Ascending aorta (tissue), 2 donors: ENCODE data around the gene RTN4. TPM values are rescaled to one million over a fixed set of nuclear protein-coding genes. Genes with fewer than 3 reads are reported as not detected.
A peak's percentile ranks its signal among the peaks of the same experiment; 100 is the strongest.
"Not testable (repeated sequence)": the region's sequence is repeated elsewhere in the genome, so short reads cannot be mapped to it uniquely, and the experiment has no call there.

Experiments
- DNase-seq, 2 donors: peaks; one replicate each; pipeline ENCODE4 v3.0.0-alpha.2; 2019; ENCODE audit warnings: low spot score in 2 of 2
- H3K27ac ChIP-seq, 2 donors: fragments of 200-600 bp; sonication (generic); one replicate each; pipeline ENCODE4 v1.5.1; 2016 to 2017; ENCODE audit warnings: mild to moderate bottlenecking in 1 of 2
- H3K27me3 ChIP-seq: fragments of 200-600 bp; sonication (generic); one replicate; pipeline ENCODE4 v1.5.1; 2017
- H3K36me3 ChIP-seq, 2 donors: fragments of 200-600 bp; sonication (generic); one replicate each; pipeline ENCODE4 v1.5.1; 2016
- H3K4me1 ChIP-seq, 2 donors: fragments of 200-600 bp; sonication (generic); one replicate each; pipeline ENCODE4 v1.5.1; 2016 to 2017; ENCODE audit warnings: mild to moderate bottlenecking in 1 of 2
- H3K4me3 ChIP-seq, 2 donors: fragments of 200-600 bp; sonication (generic); one replicate each; pipeline ENCODE4 v1.5.1; 2016 to 2017; ENCODE audit warnings: mild to moderate bottlenecking in 1 of 2
- H3K9me3 ChIP-seq, 2 donors: fragments of 200-600 bp; sonication (generic); one replicate each; pipeline ENCODE4 v1.5.1; 2016
- intact Hi-C: fragments of 100-400 bp; cut with DNase I; formaldehyde crosslinking; loops from one replicate; pipeline ENCODE4 v1.15.1; 2023
- total RNA-seq: library from RNA; depleted of rRNA; stranded (reverse); fragments of >200 nt; gene quantifications from one replicate; pipeline ENCODE4 v1.1.0, GENCODE V29; 2016
- TF ChIP-seq, protein P1 (sequence below), 3 experiments: fragments of 200-600 bp in 2 of 3; fragments of 450-650 bp in 1 of 3; sonication (generic) in 2 of 3; IDR thresholded peaks; one replicate each; pipeline ENCODE4 v1.5.1; 2016 to 2019; ENCODE audit warnings: antibody characterized with exemption in 3 of 3, mild to moderate bottlenecking in 1 of 3, moderate library complexity in 1 of 3

RTN4 gene
- total RNA-seq, 1 donor from 2014 or later: 296 TPM

DNA sequence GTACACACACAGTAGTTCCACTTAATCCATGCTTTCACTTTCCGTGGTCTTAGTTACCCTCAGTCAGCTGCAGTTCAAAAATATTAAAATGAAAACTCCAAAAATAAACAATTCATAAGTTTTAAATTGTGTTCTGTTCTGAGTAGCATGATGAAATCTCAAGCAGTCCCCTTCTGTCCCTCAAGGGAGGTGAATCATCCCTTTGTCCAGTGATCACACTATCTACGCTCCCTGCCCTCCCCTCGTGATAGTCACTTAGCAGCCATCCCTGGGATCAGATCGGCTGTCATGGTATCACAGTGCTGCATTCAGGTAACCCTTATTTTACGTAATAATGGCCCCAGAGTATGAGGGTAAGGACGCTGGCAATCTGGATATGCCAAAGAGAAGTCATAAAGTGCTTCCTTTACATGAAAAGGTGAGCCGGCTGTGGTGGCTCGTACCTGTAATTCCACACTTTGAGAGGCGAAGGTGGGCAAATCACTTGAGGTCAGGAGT, 5.8 kb upstream of the RTN4 start:
- DNase-seq: no peak
- Histone ChIP-seq H3K36me3 (no peaks in the 10 kb centered on the region), H3K27me3 (no peaks in the 10 kb centered on the region), H3K4me1 (peaks cover 0 to 3% of the 10 kb centered on the region in 2 donors), H3K9me3 (no peaks in the 10 kb centered on the region), H3K27ac (no peak overlapping the region), H3K4me3 (no peak overlapping the region)
- TF ChIP-seq, protein P1, sequence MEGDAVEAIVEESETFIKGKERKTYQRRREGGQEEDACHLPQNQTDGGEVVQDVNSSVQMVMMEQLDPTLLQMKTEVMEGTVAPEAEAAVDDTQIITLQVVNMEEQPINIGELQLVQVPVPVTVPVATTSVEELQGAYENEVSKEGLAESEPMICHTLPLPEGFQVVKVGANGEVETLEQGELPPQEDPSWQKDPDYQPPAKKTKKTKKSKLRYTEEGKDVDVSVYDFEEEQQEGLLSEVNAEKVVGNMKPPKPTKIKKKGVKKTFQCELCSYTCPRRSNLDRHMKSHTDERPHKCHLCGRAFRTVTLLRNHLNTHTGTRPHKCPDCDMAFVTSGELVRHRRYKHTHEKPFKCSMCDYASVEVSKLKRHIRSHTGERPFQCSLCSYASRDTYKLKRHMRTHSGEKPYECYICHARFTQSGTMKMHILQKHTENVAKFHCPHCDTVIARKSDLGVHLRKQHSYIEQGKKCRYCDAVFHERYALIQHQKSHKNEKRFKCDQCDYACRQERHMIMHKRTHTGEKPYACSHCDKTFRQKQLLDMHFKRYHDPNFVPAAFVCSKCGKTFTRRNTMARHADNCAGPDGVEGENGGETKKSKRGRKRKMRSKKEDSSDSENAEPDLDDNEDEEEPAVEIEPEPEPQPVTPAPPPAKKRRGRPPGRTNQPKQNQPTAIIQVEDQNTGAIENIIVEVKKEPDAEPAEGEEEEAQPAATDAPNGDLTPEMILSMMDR (IDR thresholded peaks at IDR 0.05): no peak
- intact Hi-C loops: loop anchor here (10.0 kb wide), 1 partner anchor 331 kb away; the partner anchor contains the start of gene EML6

DNA sequence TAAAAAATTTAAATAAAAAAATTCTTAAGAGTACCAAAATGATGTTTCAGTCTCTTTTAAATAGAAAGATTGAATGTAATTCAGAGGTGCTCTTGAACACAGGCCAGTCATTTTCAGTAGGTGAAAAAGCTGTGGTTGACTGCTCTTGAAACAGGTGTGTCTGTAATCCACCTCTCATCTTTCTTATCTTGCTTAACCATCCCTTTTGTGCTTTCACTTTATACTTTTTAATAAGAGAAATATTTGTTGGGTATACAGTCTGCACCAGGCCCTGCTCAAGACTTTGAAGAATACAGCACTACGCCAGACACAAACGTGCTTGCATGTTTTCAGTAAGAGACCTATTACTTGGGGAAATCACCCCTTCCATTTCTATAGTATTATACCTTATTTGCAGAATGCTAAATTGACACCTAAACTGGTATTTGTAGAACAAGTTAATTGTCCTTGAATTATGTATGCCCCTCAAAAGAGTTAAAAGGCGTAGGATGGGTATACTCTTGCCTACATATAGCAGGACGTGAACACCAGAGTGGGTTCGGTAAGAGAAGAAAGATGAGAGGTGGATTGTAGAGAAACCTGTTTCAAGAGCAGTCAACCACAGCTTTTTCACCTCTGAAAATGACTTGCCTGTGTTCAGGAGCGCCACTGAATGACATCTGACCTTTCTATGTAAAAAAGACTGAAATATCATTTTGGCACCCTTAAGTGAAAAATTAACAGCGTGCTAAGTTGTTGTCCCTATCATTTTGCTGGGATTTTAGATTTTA, 4.0 kb upstream of the RTN4 start:
- Histone ChIP-seq H3K4me3 (no peak overlapping the region), H3K9me3 (no peaks in the 10 kb centered on the region), H3K4me1 (peaks cover 0 to 3% of the 10 kb centered on the region in 2 donors), H3K27me3 (no peaks in the 10 kb centered on the region), H3K36me3 (no peaks in the 10 kb centered on the region), H3K27ac (no peak overlapping the region)
- intact Hi-C loops: loop anchor here (10.0 kb wide), 1 partner anchor 329 kb away; the partner anchor contains the start of gene EML6
- no peak for DNase-seq
- TF ChIP-seq, protein P1 (IDR thresholded peaks at IDR 0.05): no peak

DNA sequence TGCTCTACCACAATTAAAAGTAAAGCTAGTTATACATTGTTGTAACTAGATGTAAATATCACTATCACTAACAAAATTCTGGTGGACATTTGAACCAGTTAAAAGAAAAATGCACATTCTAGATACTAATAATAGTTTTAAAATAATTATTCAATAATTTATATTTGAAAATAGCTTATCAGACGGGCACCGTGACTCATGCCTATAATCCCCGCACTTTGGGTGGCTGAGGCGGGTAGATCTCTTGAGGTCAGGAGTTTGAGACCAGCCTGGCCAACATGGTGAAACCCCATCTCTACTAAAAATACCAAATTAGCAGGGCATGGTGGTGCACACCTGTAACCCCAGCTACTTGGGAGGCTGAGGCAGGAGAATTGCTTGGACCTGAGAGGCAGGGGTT, 3.0 kb upstream of the RTN4 start:
- H3K9me3 ChIP-seq, H3K27ac ChIP-seq, H3K4me3 ChIP-seq, H3K4me1 ChIP-seq, H3K36me3 ChIP-seq, DNase-seq, H3K27me3 ChIP-seq: not testable (repeated sequence)
- intact Hi-C loops: loop anchor here (10.0 kb wide), 1 partner anchor 328 kb away; the partner anchor contains the start of gene EML6

DNA sequence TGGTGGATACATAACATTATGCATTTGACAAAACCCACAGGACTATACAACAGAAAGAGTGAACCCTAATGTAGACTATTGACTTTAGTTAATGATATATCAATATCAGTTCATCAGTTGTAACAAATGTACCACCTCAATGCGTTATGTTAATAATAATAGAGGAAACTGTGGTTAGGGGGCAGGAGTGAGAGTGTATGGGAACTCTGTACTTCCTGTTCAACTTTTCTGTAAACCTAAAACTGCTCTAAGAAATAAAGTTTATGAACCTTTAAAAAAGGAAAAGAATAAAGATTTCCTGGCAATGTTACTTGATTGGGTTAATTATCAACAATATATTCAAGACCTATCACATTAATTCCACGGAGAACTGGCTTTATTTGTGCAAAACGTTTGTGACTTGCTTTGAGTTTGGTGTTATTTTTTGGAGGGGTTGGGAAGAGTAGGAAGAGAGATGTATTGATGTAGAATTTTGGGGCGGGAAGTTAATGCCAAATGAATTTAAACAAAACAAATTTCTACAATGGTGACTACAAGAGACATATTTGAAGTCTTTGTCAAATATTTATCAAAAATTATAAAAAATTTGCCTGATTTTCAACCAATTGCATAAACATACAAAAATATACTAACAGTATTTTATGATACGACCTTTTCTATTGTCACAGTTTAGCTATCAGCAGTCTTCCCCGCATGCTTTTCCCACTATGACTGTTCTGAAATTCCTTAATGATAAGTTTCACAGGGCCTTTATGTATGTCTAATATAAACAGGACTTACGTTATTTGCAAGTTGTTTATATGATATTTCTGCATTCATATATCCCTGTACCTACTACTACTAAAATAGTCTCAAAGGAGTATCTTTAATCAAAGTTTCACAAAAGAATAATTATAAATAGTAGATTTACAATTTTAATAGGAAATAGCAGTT, 2.1 kb upstream of the RTN4 start:
- Histone ChIP-seq H3K4me1 (peaks cover 0 to 3% of the 10 kb centered on the region in 2 donors), H3K36me3 (no peaks in the 10 kb centered on the region), H3K9me3 (no peaks in the 10 kb centered on the region), H3K27ac (peak overlapping the region; percentile 95 to 96), H3K27me3 (no peaks in the 10 kb centered on the region), H3K4me3 (peak overlapping the region in 1 of 2 donors; percentile 79)
- TF ChIP-seq, protein P1 (IDR thresholded peaks at IDR 0.05): no peak
- no peak for DNase-seq
- intact Hi-C loops: loop anchor here (10.0 kb wide), 1 partner anchor 328 kb away; the partner anchor contains the start of gene EML6

DNA sequence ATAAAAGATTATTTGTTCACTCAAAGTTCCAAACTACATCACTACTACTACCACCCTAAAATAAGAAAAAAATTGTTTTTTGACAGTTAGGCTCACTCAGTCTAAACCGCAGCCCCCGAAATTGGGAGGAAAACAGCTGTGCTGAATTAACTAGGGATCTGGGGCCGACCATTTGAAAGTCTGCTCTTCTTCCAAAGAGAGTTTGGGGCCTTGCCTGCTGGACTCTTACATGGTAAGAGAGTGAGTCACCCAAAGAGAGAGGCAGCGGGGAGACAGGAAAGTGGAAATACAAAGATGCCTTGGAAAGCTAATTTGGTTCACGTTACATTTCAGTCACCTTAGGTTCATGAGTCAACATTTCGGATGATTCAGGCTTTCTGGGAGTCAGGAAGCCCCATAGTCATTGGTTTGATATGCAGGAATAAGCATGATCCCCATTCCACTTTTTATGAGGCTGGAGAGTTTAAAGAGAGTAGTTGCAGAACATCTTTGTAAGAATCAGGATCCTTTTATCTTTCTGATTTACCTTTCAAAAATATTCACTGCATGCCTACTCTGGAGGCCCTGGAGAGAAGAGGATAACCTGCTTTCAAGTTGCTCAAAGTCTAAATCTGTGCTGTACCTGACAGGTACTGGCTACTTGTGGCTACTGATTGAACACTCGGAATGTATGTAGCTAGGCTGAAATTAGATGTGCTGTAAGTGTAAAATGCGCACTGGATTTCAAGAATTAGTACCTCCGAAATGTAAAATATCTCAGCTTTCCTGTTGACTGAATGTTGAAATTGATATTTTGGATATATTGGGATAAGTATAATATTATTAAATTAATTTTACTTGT, 995 bp upstream of the RTN4 start:
- Histone ChIP-seq H3K4me3 (peak overlapping the region; percentile 79 to 90), H3K27ac (peak overlapping the region; percentile 95 to 96), H3K4me1 (peaks cover 2 to 10% of the 10 kb centered on the region in 2 donors), H3K9me3 (no peaks in the 10 kb centered on the region), H3K36me3 (no peaks in the 10 kb centered on the region), H3K27me3 (no peaks in the 10 kb centered on the region)
- intact Hi-C loops: loop anchor here (2.0 to 10.0 kb wide), 2 partner anchors 326 to 1080 kb away; partner anchors contain the start of genes EML6 and PSME4
- DNase-seq: peak; percentile 56 to 93
- TF ChIP-seq, protein P1 (IDR thresholded peaks at IDR 0.05): no peak
